Measurements from ENCODE around the gene AMN. TPM values are rescaled to one million over a fixed set of nuclear protein-coding genes. Genes with fewer than 3 reads are reported as not detected.
"Not testable (repeated sequence)": the region's sequence is repeated elsewhere in the genome, so short reads cannot be mapped to it uniquely, and the experiment has no call there.

Gene AMN
- total RNA-seq, 4 donors from 2014 or later, result 0.21 TPM; not detected in 3

- 72 to 76% methylated on average over 20 to 25 of the region's 25 CpGs for WGBS, 2 donors
- H3K36me3 ChIP-seq, result no peaks in the 10 kb centered on the region
- H3K9me3 ChIP-seq, result no peaks in the 10 kb centered on the region
- no peak overlapping the region for H3K27ac ChIP-seq
- no peak for DNase-seq (ENCODE audit: low spot score in 2 of 2)
- H3K27me3 ChIP-seq, result peaks cover 0 to 76% of the 10 kb centered on the region in 2 donors
- TF ChIP-seq, protein P1, sequence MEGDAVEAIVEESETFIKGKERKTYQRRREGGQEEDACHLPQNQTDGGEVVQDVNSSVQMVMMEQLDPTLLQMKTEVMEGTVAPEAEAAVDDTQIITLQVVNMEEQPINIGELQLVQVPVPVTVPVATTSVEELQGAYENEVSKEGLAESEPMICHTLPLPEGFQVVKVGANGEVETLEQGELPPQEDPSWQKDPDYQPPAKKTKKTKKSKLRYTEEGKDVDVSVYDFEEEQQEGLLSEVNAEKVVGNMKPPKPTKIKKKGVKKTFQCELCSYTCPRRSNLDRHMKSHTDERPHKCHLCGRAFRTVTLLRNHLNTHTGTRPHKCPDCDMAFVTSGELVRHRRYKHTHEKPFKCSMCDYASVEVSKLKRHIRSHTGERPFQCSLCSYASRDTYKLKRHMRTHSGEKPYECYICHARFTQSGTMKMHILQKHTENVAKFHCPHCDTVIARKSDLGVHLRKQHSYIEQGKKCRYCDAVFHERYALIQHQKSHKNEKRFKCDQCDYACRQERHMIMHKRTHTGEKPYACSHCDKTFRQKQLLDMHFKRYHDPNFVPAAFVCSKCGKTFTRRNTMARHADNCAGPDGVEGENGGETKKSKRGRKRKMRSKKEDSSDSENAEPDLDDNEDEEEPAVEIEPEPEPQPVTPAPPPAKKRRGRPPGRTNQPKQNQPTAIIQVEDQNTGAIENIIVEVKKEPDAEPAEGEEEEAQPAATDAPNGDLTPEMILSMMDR (IDR thresholded peaks at IDR 0.05), result no peak
- TF ChIP-seq EP300 (IDR thresholded peaks at IDR 0.05) (no peak), POLR2A (IDR thresholded peaks at IDR 0.05) (no peak)
- H3K4me3 ChIP-seq, result no peak overlapping the region
- H3K4me1 ChIP-seq, result peaks cover 0 to 43% (median 34%) of the 10 kb centered on the region in 4 donors
These were observed 2.4 kb downstream of the AMN start for GRCh38 chr14:102924632-102925588.

DNA sequence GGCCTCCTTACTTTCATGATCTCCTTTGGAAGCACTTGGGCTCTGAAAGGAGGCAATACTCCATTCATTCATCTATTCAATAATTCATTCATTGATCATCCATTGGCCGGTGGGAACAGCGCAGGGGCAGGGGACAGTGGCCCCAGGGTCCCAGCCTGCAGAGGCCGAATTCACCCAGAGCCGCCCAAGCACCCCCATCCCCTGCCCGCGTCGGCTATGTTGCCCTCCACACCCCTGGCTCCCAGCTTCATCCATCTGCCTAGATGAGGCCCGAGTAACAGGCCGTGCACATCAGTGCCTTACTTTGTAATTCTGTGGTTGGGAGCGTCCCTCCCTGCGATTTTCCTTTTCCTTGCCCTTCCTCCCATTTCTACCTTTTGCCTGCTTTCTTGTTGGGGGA is 3.2 kb downstream of the AMN start:
- DNase-seq (ENCODE audit: low spot score in 2 of 2), result no peak
- no peaks in the 10 kb centered on the region for H3K36me3 ChIP-seq
- peaks cover 0 to 81% of the 10 kb centered on the region in 2 donors for H3K27me3 ChIP-seq
- no peak overlapping the region for H3K4me3 ChIP-seq
- 67 to 73% methylated on average over 11 of the region's 11 CpGs for WGBS, 2 donors
- no peak overlapping the region for H3K27ac ChIP-seq
- TF ChIP-seq EP300 (IDR thresholded peaks at IDR 0.05), result no peak
- TF ChIP-seq POLR2A (IDR thresholded peaks at IDR 0.05), result no peak
- TF ChIP-seq, protein P1 (IDR thresholded peaks at IDR 0.05), result no peak
- H3K4me1 ChIP-seq, result peaks cover 0 to 51% (median 41%) of the 10 kb centered on the region in 4 donors
- no peaks in the 10 kb centered on the region for H3K9me3 ChIP-seq

- no peak for DNase-seq (ENCODE audit: low spot score in 2 of 2)
- H3K9me3 ChIP-seq, result no peaks in the 10 kb centered on the region
- peaks cover 0 to 85% of the 10 kb centered on the region in 2 donors for H3K27me3 ChIP-seq
- WGBS, 2 donors, result 59 to 68% methylated on average over 12 of the region's 12 CpGs
- no peak overlapping the region for H3K4me3 ChIP-seq
- H3K36me3 ChIP-seq, result no peaks in the 10 kb centered on the region
- H3K4me1 ChIP-seq, result peaks cover 0 to 54% (median 44%) of the 10 kb centered on the region in 4 donors
- no peak overlapping the region for H3K27ac ChIP-seq
- TF ChIP-seq, protein P1 (IDR thresholded peaks at IDR 0.05), result no peak
- TF ChIP-seq POLR2A (IDR thresholded peaks at IDR 0.05) (no peak), EP300 (IDR thresholded peaks at IDR 0.05) (no peak)
These were observed 3.6 kb downstream of the AMN start for GRCh38 chr14:102926104-102926503.

GRCh38 chr14:102926840-102927239 is 4.4 kb downstream of the AMN start:
- not testable (repeated sequence) for H3K4me3 ChIP-seq; H3K27ac ChIP-seq; DNase-seq (ENCODE audit: low spot score in 2 of 2); H3K9me3 ChIP-seq; H3K36me3 ChIP-seq
- Histone ChIP-seq H3K4me1 (peaks cover 0 to 54% (median 44%) of the 10 kb centered on the region in 4 donors), H3K27me3 (peaks cover 0 to 84% of the 10 kb centered on the region in 2 donors)
- WGBS, 2 donors, result 96 to 99% methylated on average over 10 of the region's 10 CpGs

DNA sequence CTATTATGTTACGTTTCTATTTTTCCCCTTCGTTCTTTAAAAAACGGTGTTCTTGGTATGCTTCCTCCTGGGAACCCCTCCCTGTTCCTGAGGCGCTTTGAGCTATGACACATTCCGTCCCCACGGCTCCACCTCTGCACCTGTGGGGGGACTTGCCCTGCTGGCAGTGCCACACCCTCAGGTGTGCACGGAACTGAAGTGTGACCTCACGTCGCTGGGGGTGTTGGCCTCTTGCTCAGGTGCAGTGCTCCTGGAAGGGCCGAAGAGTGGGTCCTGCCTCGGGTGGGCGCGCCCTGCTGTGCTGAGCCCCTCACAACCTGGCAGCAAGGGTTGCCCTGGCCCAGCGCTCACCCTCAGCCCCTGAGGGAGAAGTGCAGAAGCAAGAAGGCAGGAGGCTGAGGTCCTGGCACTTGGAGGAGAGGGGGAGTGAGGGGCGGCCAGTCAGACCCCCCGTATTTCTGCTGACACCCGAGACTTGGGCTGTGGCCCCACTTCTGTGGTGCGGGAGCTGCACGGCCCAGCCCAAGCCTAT is 4.9 kb downstream of the AMN start:
- 62 to 67% methylated on average over 14 to 19 of the region's 19 CpGs for WGBS, 2 donors
- Histone ChIP-seq H3K27ac (peak overlapping the region in 1 of 4 donors; percentile 78), H3K36me3 (peaks cover 0 to 13% (median 0%) of the 10 kb centered on the region in 3 donors), H3K4me1 (peaks cover 0 to 54% (median 44%) of the 10 kb centered on the region in 4 donors), H3K4me3 (peak overlapping the region in 1 of 4 donors; percentile 51), H3K27me3 (peaks cover 0 to 79% of the 10 kb centered on the region in 2 donors), H3K9me3 (no peaks in the 10 kb centered on the region)
- no peak for DNase-seq (ENCODE audit: low spot score in 2 of 2)
- TF ChIP-seq, protein P1 (IDR thresholded peaks at IDR 0.05), result no peak
- no peak for TF ChIP-seq EP300 (IDR thresholded peaks at IDR 0.05)
- no peak for TF ChIP-seq POLR2A (IDR thresholded peaks at IDR 0.05)
